Measurements from ENCODE around the gene DYNLT4.

GRCh38 chr1:44848456-44849181 is 41.5 kb upstream of the DYNLT4 start:
- TF ChIP-seq SIN3A (IDR thresholded peaks at IDR 0.05; ENCODE audit: borderline replicate concordance, insufficient read depth, low read depth, low read length) (no peak), POLR2AphosphoS5 (IDR thresholded peaks at IDR 0.05; ENCODE audit: low read depth, low read length) (no peak)
- TF ChIP-seq, protein P1, sequence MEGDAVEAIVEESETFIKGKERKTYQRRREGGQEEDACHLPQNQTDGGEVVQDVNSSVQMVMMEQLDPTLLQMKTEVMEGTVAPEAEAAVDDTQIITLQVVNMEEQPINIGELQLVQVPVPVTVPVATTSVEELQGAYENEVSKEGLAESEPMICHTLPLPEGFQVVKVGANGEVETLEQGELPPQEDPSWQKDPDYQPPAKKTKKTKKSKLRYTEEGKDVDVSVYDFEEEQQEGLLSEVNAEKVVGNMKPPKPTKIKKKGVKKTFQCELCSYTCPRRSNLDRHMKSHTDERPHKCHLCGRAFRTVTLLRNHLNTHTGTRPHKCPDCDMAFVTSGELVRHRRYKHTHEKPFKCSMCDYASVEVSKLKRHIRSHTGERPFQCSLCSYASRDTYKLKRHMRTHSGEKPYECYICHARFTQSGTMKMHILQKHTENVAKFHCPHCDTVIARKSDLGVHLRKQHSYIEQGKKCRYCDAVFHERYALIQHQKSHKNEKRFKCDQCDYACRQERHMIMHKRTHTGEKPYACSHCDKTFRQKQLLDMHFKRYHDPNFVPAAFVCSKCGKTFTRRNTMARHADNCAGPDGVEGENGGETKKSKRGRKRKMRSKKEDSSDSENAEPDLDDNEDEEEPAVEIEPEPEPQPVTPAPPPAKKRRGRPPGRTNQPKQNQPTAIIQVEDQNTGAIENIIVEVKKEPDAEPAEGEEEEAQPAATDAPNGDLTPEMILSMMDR (IDR thresholded peaks at IDR 0.05): no peak
- TF ChIP-seq, protein P2, sequence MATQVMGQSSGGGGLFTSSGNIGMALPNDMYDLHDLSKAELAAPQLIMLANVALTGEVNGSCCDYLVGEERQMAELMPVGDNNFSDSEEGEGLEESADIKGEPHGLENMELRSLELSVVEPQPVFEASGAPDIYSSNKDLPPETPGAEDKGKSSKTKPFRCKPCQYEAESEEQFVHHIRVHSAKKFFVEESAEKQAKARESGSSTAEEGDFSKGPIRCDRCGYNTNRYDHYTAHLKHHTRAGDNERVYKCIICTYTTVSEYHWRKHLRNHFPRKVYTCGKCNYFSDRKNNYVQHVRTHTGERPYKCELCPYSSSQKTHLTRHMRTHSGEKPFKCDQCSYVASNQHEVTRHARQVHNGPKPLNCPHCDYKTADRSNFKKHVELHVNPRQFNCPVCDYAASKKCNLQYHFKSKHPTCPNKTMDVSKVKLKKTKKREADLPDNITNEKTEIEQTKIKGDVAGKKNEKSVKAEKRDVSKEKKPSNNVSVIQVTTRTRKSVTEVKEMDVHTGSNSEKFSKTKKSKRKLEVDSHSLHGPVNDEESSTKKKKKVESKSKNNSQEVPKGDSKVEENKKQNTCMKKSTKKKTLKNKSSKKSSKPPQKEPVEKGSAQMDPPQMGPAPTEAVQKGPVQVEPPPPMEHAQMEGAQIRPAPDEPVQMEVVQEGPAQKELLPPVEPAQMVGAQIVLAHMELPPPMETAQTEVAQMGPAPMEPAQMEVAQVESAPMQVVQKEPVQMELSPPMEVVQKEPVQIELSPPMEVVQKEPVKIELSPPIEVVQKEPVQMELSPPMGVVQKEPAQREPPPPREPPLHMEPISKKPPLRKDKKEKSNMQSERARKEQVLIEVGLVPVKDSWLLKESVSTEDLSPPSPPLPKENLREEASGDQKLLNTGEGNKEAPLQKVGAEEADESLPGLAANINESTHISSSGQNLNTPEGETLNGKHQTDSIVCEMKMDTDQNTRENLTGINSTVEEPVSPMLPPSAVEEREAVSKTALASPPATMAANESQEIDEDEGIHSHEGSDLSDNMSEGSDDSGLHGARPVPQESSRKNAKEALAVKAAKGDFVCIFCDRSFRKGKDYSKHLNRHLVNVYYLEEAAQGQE (IDR thresholded peaks at IDR 0.05; ENCODE audit: insufficient read depth in 1 of 2, low read depth in 2 of 2, low read length in 1 of 2): no peak
